CD14-positive monocyte (primary cell): ENCODE results near the gene KLK12. TPM values are rescaled to one million over a fixed set of nuclear protein-coding genes. Genes with fewer than 3 reads are reported as not detected.

Source experiments
- DNase-seq, 3 donors: peaks; one replicate each; pipeline ENCODE4 v3.0.0-alpha.2; 2011 to 2022
- H2AFZ ChIP-seq: 2 replicates; pipeline ENCODE4 v1.6.0; 2012; ENCODE audit warnings: mild to moderate bottlenecking, low read depth, low read length, inconsistent platforms; ENCODE audit not compliant: insufficient read depth, poor library complexity, severe bottlenecking
- H3K27ac ChIP-seq, 2 donors: 1 replicate in 1 of 2; 2 replicates in 1 of 2; pipeline ENCODE4 v1.5.1; 2012 to 2013; ENCODE audit warnings: low read length in 2 of 2, control low read depth in 1 of 2, inconsistent platforms in 1 of 2, low read depth in 1 of 2, mild to moderate bottlenecking in 1 of 2
- H3K27me3 ChIP-seq, 2 donors: one replicate each; pipeline versions ENCODE4 v1.6.0 to v1.6.1; 2011 to 2013; ENCODE audit warnings: low read length in 2 of 2; ENCODE audit not compliant: control insufficient read depth in 2 of 2, insufficient read depth in 2 of 2
- H3K36me3 ChIP-seq, 2 donors: replicated peaks in 1 of 2; 1 replicate in 1 of 2; 2 replicates in 1 of 2; pipeline versions ENCODE4 v1.5.1 to v1.6.1; 2012 to 2013; ENCODE audit warnings: low read length in 2 of 2, control low read depth in 1 of 2, inconsistent platforms in 1 of 2, mild to moderate bottlenecking in 1 of 2; ENCODE audit not compliant: insufficient read depth in 2 of 2, control insufficient read depth in 1 of 2
- H3K4me1 ChIP-seq, 2 donors: 1 replicate in 1 of 2; 2 replicates in 1 of 2; pipeline versions ENCODE4 v1.5.1 to v1.6.1; 2012 to 2013; ENCODE audit warnings: low read length in 2 of 2, control low read depth in 1 of 2, inconsistent platforms in 1 of 2, mild to moderate bottlenecking in 1 of 2, moderate library complexity in 1 of 2; ENCODE audit not compliant: insufficient read depth in 2 of 2, control insufficient read depth in 1 of 2
- H3K4me2 ChIP-seq: replicated peaks from 2 replicates; pipeline ENCODE3; 2012; ENCODE audit warnings: low read length, moderate library complexity, mild to moderate bottlenecking; ENCODE audit not compliant: poor library complexity, severe bottlenecking; ENCODE audit errors: extremely low read depth
- H3K4me3 ChIP-seq, 3 experiments: fragments of 200-600 bp in 1 of 3; sonication (generic) in 1 of 3; replicated peaks in 1 of 3; 1 replicate in 2 of 3; 2 replicates in 1 of 3; pipeline ENCODE4 v1.5.1; 2011 to 2013; ENCODE audit warnings: low read length in 3 of 3, mild to moderate bottlenecking in 3 of 3, control low read depth in 2 of 3, low read depth in 2 of 3, inconsistent platforms in 1 of 3, moderate library complexity in 1 of 3
- H3K79me2 ChIP-seq: 2 replicates; pipeline ENCODE4 v1.6.0; 2012; ENCODE audit warnings: mild to moderate bottlenecking, control low read depth, inconsistent platforms, low read length, moderate library complexity; ENCODE audit not compliant: insufficient read depth
- H3K9ac ChIP-seq: 2 replicates; pipeline ENCODE4 v1.6.0; 2017; ENCODE audit warnings: low read length, mild to moderate bottlenecking; ENCODE audit not compliant: insufficient read depth, poor library complexity, severe bottlenecking
- H3K9me3 ChIP-seq, 2 donors: replicated peaks in 1 of 2; 1 replicate in 1 of 2; 2 replicates in 1 of 2; pipeline versions ENCODE4 v1.5.1 to v1.6.1; 2012 to 2013; ENCODE audit warnings: low read length in 2 of 2, control low read depth in 1 of 2; ENCODE audit not compliant: control insufficient read depth in 1 of 2, insufficient read depth in 1 of 2
- H4K20me1 ChIP-seq: 2 replicates; pipeline ENCODE4 v1.6.0; 2012; ENCODE audit warnings: mild to moderate bottlenecking, low read length, control low read depth, moderate library complexity; ENCODE audit not compliant: insufficient read depth
- H3K27ac Mint-ChIP-seq, 7 donors: one replicate each; pipeline ENCODE4 v1.8.0; 2020; ENCODE audit warnings: mild to moderate bottlenecking in 7 of 7, mixed read lengths in 7 of 7, moderate library complexity in 6 of 7, inconsistent platforms in 2 of 7
- H3K27me3 Mint-ChIP-seq, 3 donors: one replicate each; pipeline ENCODE4 v1.8.0; 2021 to 2022; ENCODE audit warnings: low read depth in 3 of 3, mild to moderate bottlenecking in 3 of 3, mixed read lengths in 3 of 3, moderate library complexity in 3 of 3, inconsistent platforms in 1 of 3
- H3K36me3 Mint-ChIP-seq, 2 donors: one replicate each; pipeline ENCODE4 v1.8.0; 2020; ENCODE audit warnings: mixed read lengths in 2 of 2, inconsistent platforms in 1 of 2, mild to moderate bottlenecking in 1 of 2
- H3K4me1 Mint-ChIP-seq: one replicate; pipeline ENCODE4 v1.8.0; 2020; ENCODE audit warnings: mild to moderate bottlenecking, mixed read lengths
- H3K4me3 Mint-ChIP-seq, 2 donors: one replicate each; pipeline ENCODE4 v1.8.0; 2020; ENCODE audit warnings: mild to moderate bottlenecking in 2 of 2, mixed read lengths in 2 of 2, moderate library complexity in 1 of 2
- H3K9me3 Mint-ChIP-seq, 7 donors: one replicate each; pipeline ENCODE4 v1.8.0; 2020 to 2022; ENCODE audit warnings: mixed read lengths in 7 of 7, mild to moderate bottlenecking in 6 of 7, moderate library complexity in 6 of 7, inconsistent platforms in 2 of 7
- CTCF ChIP-seq: fragments of 200-600 bp; IDR thresholded peaks from one replicate; pipeline ENCODE4 v1.8.0; 2022; ENCODE audit warnings: antibody characterized with exemption, mild to moderate bottlenecking
- WGBS: methylation state at CpG from one replicate; pipeline ENCODE4 v1.1.5; 2013; ENCODE audit warnings: missing lambda C conversion rate; ENCODE audit not compliant: insufficient coverage; 5-methylcytosine and 5-hydroxymethylcytosine counted together
- intact Hi-C, 2 donors: fragments of 100-400 bp; cut with micrococcal nuclease; formaldehyde crosslinking; loops; one replicate each; pipeline versions ENCODE4 v1.15.0 to v1.15.1; 2023
- polyA plus RNA-seq, 3 donors: library from polyadenylated mRNA; depleted of rRNA in 1 of 3; unstranded in 2 of 3; stranded (reverse) in 1 of 3; fragments of 300-500 nt in 2 of 3; fragments of >200 nt in 1 of 3; fragmentation: Illumina TruSeq in 2 of 3; gene quantifications; 1 replicate in 2 of 3; 2 replicates in 1 of 3; pipeline ENCODE4 v1.2.3, GENCODE V29; 2012 to 2021

KLK12 gene
- polyA plus RNA-seq, 3 donors: not detected

DNA sequence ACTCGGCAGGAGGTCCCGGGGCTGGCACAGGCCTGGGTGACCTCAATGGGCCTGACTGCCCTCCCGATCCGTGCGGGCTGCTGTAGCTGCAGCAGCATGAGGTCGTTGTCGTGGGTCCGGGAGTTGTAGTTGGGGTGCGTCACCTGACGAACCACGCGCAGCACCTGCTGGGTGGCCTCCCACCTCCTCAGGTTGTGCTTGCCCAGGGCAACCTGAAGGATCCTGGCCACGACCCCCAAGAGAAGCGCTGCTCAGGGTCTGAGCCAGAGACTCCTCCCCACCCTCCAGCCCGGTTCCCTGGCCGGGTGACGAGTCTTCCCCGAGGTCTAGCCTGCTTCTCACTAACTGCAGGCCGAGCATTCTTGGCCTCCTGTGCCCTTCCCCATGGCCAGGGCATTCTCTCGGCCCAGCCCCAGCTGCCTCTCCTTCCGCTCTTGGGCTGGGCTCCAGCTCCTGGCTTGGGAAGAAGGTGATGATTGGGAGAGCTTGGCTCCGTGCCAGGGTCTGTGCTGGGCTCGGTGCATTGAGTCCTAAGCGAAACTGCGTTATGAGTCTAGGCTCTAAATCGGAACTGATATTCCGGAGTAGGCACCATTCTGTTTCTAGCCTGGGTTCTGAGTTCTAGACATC, 44.8 kb upstream of the KLK12 start:
- H3K4me1 ChIP-seq: no peaks in the 10 kb centered on the region
- 96% methylated on average over 24 of the region's 27 CpGs for WGBS
- H3K27ac Mint-ChIP-seq: no peak overlapping the region
- no peak overlapping the region for H3K4me3 ChIP-seq
- H3K27me3 ChIP-seq: no peaks in the 10 kb centered on the region
- H4K20me1 ChIP-seq: no peaks in the 10 kb centered on the region
- no peaks in the 10 kb centered on the region for H3K36me3 ChIP-seq
- no peak for DNase-seq
- no peak overlapping the region for H3K4me3 Mint-ChIP-seq
- intact Hi-C loops: no loop called here
- no peak for TF ChIP-seq CTCF
- no peaks in the 10 kb centered on the region for H3K4me1 Mint-ChIP-seq
- H3K9me3 ChIP-seq: no peaks in the 10 kb centered on the region
- H3K27ac ChIP-seq: no peak overlapping the region
- H3K79me2 ChIP-seq: no peaks in the 10 kb centered on the region
- H3K36me3 Mint-ChIP-seq: no peaks in the 10 kb centered on the region
- H3K27me3 Mint-ChIP-seq: peaks cover 10 to 30% (median 21%) of the 10 kb centered on the region in 3 donors
- H3K9me3 Mint-ChIP-seq: peaks cover 0 to 3% (median under 1%) of the 10 kb centered on the region in 7 donors
- no peak overlapping the region for H3K4me2 ChIP-seq
- H3K9ac ChIP-seq: no peak overlapping the region
- no peak overlapping the region for H2AFZ ChIP-seq

DNA sequence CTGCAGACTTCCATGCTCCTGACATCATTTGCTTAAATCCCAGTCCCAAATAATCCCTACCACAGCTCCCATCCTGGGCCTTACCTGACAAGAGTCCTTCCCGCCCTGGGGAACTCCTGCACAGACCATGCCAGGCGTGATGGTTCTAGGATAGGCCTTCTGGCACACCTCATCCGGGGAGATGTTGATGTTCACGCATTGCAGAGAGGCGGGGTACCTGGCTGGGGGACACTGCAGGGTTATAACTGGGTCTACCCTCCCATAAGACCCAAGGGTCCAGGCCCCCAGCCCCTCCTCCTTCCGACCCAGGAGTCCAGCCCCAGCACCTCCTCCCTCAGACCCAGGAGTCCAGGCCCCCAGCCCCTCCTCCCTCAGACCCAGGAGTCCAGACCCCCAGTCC, 43.9 kb upstream of the KLK12 start:
- no peak overlapping the region for H3K9ac ChIP-seq
- TF ChIP-seq CTCF: no peak
- no peak overlapping the region for H3K4me3 ChIP-seq
- H3K9me3 Mint-ChIP-seq: peaks cover 0 to 8% (median 4%) of the 10 kb centered on the region in 7 donors
- no peaks in the 10 kb centered on the region for H3K36me3 ChIP-seq
- no peak overlapping the region for H3K27ac ChIP-seq
- 100% methylated on average over 1 of the region's 6 CpGs for WGBS
- no peaks in the 10 kb centered on the region for H3K79me2 ChIP-seq
- intact Hi-C loops: no loop called here
- DNase-seq: no peak
- no peaks in the 10 kb centered on the region for H3K27me3 ChIP-seq
- no peaks in the 10 kb centered on the region for H4K20me1 ChIP-seq
- no peak overlapping the region for H3K4me3 Mint-ChIP-seq
- no peak overlapping the region for H3K4me2 ChIP-seq
- H3K4me1 Mint-ChIP-seq: no peaks in the 10 kb centered on the region
- H2AFZ ChIP-seq: no peak overlapping the region
- H3K4me1 ChIP-seq: no peaks in the 10 kb centered on the region
- no peaks in the 10 kb centered on the region for H3K36me3 Mint-ChIP-seq
- H3K27ac Mint-ChIP-seq: no peak overlapping the region
- H3K9me3 ChIP-seq: peaks cover 0 to 5% of the 10 kb centered on the region in 2 donors
- peaks cover 10 to 33% (median 20%) of the 10 kb centered on the region in 3 donors for H3K27me3 Mint-ChIP-seq
